Measurements from ENCODE around the gene ST6GALNAC3. TPM values are rescaled to one million over a fixed set of nuclear protein-coding genes. Genes with fewer than 3 reads are reported as not detected.
"Not testable (repeated sequence)": the region's sequence is repeated elsewhere in the genome, so short reads cannot be mapped to it uniquely, and the experiment has no call there.

Gene ST6GALNAC3
- total RNA-seq, 1 donor from 2014 or later = 11.0 TPM

GRCh38 chr1:76110666-76111065, 36.1 kb downstream of the ST6GALNAC3 start:
- peaks cover 11% of the 10 kb centered on the region for H3K4me1 Mint-ChIP-seq (ENCODE audit: low read depth)
- DNase-seq (ENCODE audit: low spot score, unreplicated experiment) = no peak
- TF ChIP-seq CTCF (IDR thresholded peaks at IDR 0.05; ENCODE audit: unreplicated experiment) = no peak
- no peak overlapping the region for H3K4me3 Mint-ChIP-seq (ENCODE audit: low read depth)
- no peak overlapping the region for H3K27ac Mint-ChIP-seq
- H3K36me3 Mint-ChIP-seq (ENCODE audit: insufficient read depth) = no peaks in the 10 kb centered on the region
- H3K27me3 Mint-ChIP-seq = no peaks in the 10 kb centered on the region
- no peaks in the 10 kb centered on the region for H3K9me3 Mint-ChIP-seq (ENCODE audit: low read depth)

- H3K27me3 Mint-ChIP-seq; H3K9me3 Mint-ChIP-seq (ENCODE audit: low read depth); H3K27ac Mint-ChIP-seq; DNase-seq (ENCODE audit: low spot score, unreplicated experiment); H3K36me3 Mint-ChIP-seq (ENCODE audit: insufficient read depth); H3K4me3 Mint-ChIP-seq (ENCODE audit: low read depth): not testable (repeated sequence)
- H3K4me1 Mint-ChIP-seq (ENCODE audit: low read depth) = peaks cover 14% of the 10 kb centered on the region
Measured at GRCh38 chr1:76112321-76112720, 37.8 kb downstream of the ST6GALNAC3 start.

DNA sequence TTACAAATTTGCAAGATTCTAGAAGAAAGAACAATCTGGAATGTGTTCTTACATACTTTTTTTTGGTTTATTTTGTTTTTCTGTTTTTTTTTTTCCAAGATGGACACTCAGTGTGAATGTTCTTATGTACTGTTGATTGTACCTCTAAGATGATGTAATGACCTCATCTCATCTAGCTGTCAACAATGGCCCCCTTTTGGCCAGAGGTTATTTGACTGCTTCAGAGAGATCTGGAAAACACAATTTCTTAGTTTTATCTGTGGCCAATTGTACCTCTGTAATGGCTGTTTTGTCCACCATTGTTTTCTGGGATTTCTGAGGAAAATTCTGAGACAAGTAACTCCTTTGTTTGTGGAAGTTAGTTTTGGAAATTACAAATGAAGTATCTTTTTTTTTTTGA, 38.9 kb downstream of the ST6GALNAC3 start:
- TF ChIP-seq CTCF (IDR thresholded peaks at IDR 0.05; ENCODE audit: unreplicated experiment) = no peak
- H3K27me3 Mint-ChIP-seq = no peaks in the 10 kb centered on the region
- H3K9me3 Mint-ChIP-seq (ENCODE audit: low read depth) = no peaks in the 10 kb centered on the region
- no peak for DNase-seq (ENCODE audit: low spot score, unreplicated experiment)
- no peak overlapping the region for H3K4me3 Mint-ChIP-seq (ENCODE audit: low read depth)
- peaks cover 14% of the 10 kb centered on the region for H3K4me1 Mint-ChIP-seq (ENCODE audit: low read depth)
- H3K36me3 Mint-ChIP-seq (ENCODE audit: insufficient read depth) = no peaks in the 10 kb centered on the region
- H3K27ac Mint-ChIP-seq = no peak overlapping the region

GRCh38 chr1:76115171-76115570, 40.6 kb downstream of the ST6GALNAC3 start:
- no peak overlapping the region for H3K4me3 Mint-ChIP-seq (ENCODE audit: low read depth)
- H3K9me3 Mint-ChIP-seq (ENCODE audit: low read depth) = no peaks in the 10 kb centered on the region
- no peaks in the 10 kb centered on the region for H3K36me3 Mint-ChIP-seq (ENCODE audit: insufficient read depth)
- peaks cover 11% of the 10 kb centered on the region for H3K4me1 Mint-ChIP-seq (ENCODE audit: low read depth)
- no peaks in the 10 kb centered on the region for H3K27me3 Mint-ChIP-seq
- TF ChIP-seq CTCF (IDR thresholded peaks at IDR 0.05; ENCODE audit: unreplicated experiment) = no peak
- H3K27ac Mint-ChIP-seq = no peak overlapping the region
- DNase-seq (ENCODE audit: low spot score, unreplicated experiment) = no peak

DNA sequence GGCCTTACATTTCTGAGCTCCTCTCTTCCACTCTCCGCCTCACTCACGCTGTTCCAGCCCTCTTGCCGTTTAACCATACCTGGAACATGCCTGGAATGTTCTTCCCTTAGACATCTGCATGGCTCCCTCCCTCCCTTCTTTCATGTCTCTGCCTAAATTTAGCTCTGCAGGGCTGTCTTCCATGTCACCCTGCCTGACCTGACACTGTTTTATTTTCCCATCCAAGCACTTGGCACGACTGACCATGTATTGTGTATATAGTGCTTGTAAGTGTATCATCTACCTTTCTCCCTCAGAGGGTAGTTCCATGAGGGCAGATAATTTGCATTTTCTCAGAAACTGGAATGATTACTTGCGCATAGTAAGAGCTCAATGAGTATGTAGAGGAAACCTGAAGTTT, 47.3 kb downstream of the ST6GALNAC3 start:
- TF ChIP-seq CTCF (IDR thresholded peaks at IDR 0.05; ENCODE audit: unreplicated experiment) = no peak
- Mint-ChIP-seq H3K27ac (no peak overlapping the region), H3K4me1 (ENCODE audit: low read depth) (peaks cover 3% of the 10 kb centered on the region), H3K27me3 (no peaks in the 10 kb centered on the region), H3K36me3 (ENCODE audit: insufficient read depth) (no peaks in the 10 kb centered on the region), H3K9me3 (ENCODE audit: low read depth) (no peaks in the 10 kb centered on the region), H3K4me3 (ENCODE audit: low read depth) (no peak overlapping the region)
- DNase-seq (ENCODE audit: low spot score, unreplicated experiment) = no peak

GRCh38 chr1:76122271-76122670, 47.7 kb downstream of the ST6GALNAC3 start:
- Mint-ChIP-seq H3K27ac (no peak overlapping the region), H3K36me3 (ENCODE audit: insufficient read depth) (no peaks in the 10 kb centered on the region), H3K4me3 (ENCODE audit: low read depth) (no peak overlapping the region), H3K4me1 (ENCODE audit: low read depth) (peaks cover 3% of the 10 kb centered on the region), H3K27me3 (no peaks in the 10 kb centered on the region), H3K9me3 (ENCODE audit: low read depth) (no peaks in the 10 kb centered on the region)
- no peak for TF ChIP-seq CTCF (IDR thresholded peaks at IDR 0.05; ENCODE audit: unreplicated experiment)
- no peak for DNase-seq (ENCODE audit: low spot score, unreplicated experiment)

GRCh38 chr1:76123411-76124064, 49.0 kb downstream of the ST6GALNAC3 start:
- H3K4me1 Mint-ChIP-seq (ENCODE audit: low read depth); H3K9me3 Mint-ChIP-seq (ENCODE audit: low read depth): not testable (repeated sequence)

More at GRCh38 chr1:76123411-76124064, 49.0 kb downstream of the ST6GALNAC3 start:
- not testable (repeated sequence) for H3K4me3 Mint-ChIP-seq (ENCODE audit: low read depth); DNase-seq (ENCODE audit: low spot score, unreplicated experiment); H3K27ac Mint-ChIP-seq; H3K36me3 Mint-ChIP-seq (ENCODE audit: insufficient read depth); H3K27me3 Mint-ChIP-seq
